Tibial nerve (tissue), 4 donors: ENCODE results near the gene SPHKAP. TPM values are rescaled to one million over a fixed set of nuclear protein-coding genes. Genes with fewer than 3 reads are reported as not detected.

Experiments used
- DNase-seq, 2 donors: peaks; one replicate each; pipeline ENCODE4 v3.0.0-alpha.2; 2019; ENCODE audit warnings: low spot score in 2 of 2
- H3K27ac ChIP-seq, 4 donors: fragments of 200-600 bp; sonication (generic) in 3 of 4; one replicate each; pipeline ENCODE4 v1.5.1; 2017 to 2019; ENCODE audit warnings: mild to moderate bottlenecking in 1 of 4
- H3K27me3 ChIP-seq, 2 donors: fragments of 200-600 bp; sonication (generic) in 1 of 2; one replicate each; pipeline versions ENCODE4 v1.5.1 to v1.6.0; 2017 to 2019
- H3K36me3 ChIP-seq, 3 donors: fragments of 200-600 bp; sonication (generic); one replicate each; pipeline ENCODE4 v1.5.1; 2018 to 2019
- H3K4me1 ChIP-seq, 4 donors: fragments of 200-600 bp; sonication (generic) in 3 of 4; one replicate each; pipeline ENCODE4 v1.5.1; 2017 to 2019
- H3K4me3 ChIP-seq, 4 donors: fragments of 200-600 bp; sonication (generic) in 3 of 4; one replicate each; pipeline ENCODE4 v1.5.1; 2017 to 2019; ENCODE audit warnings: mild to moderate bottlenecking in 1 of 4, moderate library complexity in 1 of 4
- H3K9me3 ChIP-seq, 4 donors: fragments of 200-600 bp; sonication (generic) in 3 of 4; one replicate each; pipeline ENCODE4 v1.5.1; 2017 to 2019
- EP300 ChIP-seq, 2 donors: sonication (generic); formaldehyde crosslinking; IDR thresholded peaks; one replicate each; pipeline ENCODE4 v1.6.1; 2017; ENCODE audit warnings: antibody characterized with exemption in 2 of 2, mild to moderate bottlenecking in 1 of 2
- POLR2A ChIP-seq, 2 donors: fragments of 450-650 bp; IDR thresholded peaks; one replicate each; pipeline ENCODE4 v1.6.1; 2017; ENCODE audit warnings: antibody characterized with exemption in 2 of 2, mild to moderate bottlenecking in 2 of 2, moderate library complexity in 2 of 2
- WGBS, 2 donors: methylation state at CpG; one replicate each; pipeline ENCODE4 v1.1.5; 2018; 5-methylcytosine and 5-hydroxymethylcytosine counted together
- total RNA-seq, 4 donors: library from RNA; depleted of rRNA; stranded (reverse); fragments of >200 nt; gene quantifications; one replicate each; pipeline ENCODE4 v1.1.0, GENCODE V29; 2016
- TF ChIP-seq, protein P1 (sequence below), 5 experiments: fragments of 200-600 bp in 3 of 5; fragments of 450-650 bp in 2 of 5; sonication (generic) in 3 of 5; IDR thresholded peaks; one replicate each; pipeline ENCODE4 v1.5.1; 2016 to 2019; ENCODE audit warnings: antibody characterized with exemption in 5 of 5, mild to moderate bottlenecking in 3 of 5, moderate library complexity in 2 of 5

Gene SPHKAP
- total RNA-seq, 4 donors from 2014 or later: not detected

GRCh38 chr2:228180181-228181097 lies 1.0 kb downstream of the SPHKAP start:
- peaks cover 0 to 9% (median 0%) of the 10 kb centered on the region in 4 donors for H3K4me1 ChIP-seq
- H3K36me3 ChIP-seq: no peaks in the 10 kb centered on the region
- H3K4me3 ChIP-seq: no peak overlapping the region
- H3K27ac ChIP-seq: no peak overlapping the region
- DNase-seq: no peak
- peaks cover 0 to 18% of the 10 kb centered on the region in 2 donors for H3K27me3 ChIP-seq
- TF ChIP-seq, protein P1, sequence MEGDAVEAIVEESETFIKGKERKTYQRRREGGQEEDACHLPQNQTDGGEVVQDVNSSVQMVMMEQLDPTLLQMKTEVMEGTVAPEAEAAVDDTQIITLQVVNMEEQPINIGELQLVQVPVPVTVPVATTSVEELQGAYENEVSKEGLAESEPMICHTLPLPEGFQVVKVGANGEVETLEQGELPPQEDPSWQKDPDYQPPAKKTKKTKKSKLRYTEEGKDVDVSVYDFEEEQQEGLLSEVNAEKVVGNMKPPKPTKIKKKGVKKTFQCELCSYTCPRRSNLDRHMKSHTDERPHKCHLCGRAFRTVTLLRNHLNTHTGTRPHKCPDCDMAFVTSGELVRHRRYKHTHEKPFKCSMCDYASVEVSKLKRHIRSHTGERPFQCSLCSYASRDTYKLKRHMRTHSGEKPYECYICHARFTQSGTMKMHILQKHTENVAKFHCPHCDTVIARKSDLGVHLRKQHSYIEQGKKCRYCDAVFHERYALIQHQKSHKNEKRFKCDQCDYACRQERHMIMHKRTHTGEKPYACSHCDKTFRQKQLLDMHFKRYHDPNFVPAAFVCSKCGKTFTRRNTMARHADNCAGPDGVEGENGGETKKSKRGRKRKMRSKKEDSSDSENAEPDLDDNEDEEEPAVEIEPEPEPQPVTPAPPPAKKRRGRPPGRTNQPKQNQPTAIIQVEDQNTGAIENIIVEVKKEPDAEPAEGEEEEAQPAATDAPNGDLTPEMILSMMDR (IDR thresholded peaks at IDR 0.05): no peak
- TF ChIP-seq EP300 (IDR thresholded peaks at IDR 0.05): no peak
- TF ChIP-seq POLR2A (IDR thresholded peaks at IDR 0.05): no peak
- H3K9me3 ChIP-seq: no peaks in the 10 kb centered on the region
- 3% methylated on average over 43 of the region's 43 CpGs for WGBS, 2 donors

DNA sequence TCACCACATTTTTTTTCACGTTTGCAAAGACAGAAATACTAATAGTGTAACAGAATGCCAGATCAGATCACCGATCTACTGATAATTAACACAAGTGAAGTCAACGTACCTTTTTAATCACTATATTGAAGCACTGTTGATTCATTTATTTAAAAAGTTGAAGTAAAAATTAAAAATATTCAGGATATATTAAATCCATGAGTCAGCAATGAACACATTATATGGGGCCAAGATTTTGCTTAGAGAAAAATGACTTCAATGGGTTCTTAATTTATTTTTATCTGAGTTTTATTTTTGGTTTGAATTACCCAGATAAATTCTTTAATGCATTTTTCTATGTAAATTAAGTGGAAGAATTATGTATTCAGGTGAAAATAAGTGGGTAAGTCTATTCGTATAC lies 14.2 kb downstream of the SPHKAP start:
- no peak for TF ChIP-seq POLR2A (IDR thresholded peaks at IDR 0.05)
- no peak for TF ChIP-seq EP300 (IDR thresholded peaks at IDR 0.05)
- TF ChIP-seq, protein P1 (IDR thresholded peaks at IDR 0.05): no peak
- H3K36me3 ChIP-seq: no peaks in the 10 kb centered on the region
- no peak for DNase-seq
- WGBS, 2 donors: 76 to 87% methylated on average over 4 of the region's 4 CpGs
- H3K4me3 ChIP-seq: no peak overlapping the region
- no peak overlapping the region for H3K27ac ChIP-seq
- H3K4me1 ChIP-seq: no peaks in the 10 kb centered on the region
- H3K27me3 ChIP-seq: no peaks in the 10 kb centered on the region
- peaks cover 0 to 8% (median 0%) of the 10 kb centered on the region in 4 donors for H3K9me3 ChIP-seq

DNA sequence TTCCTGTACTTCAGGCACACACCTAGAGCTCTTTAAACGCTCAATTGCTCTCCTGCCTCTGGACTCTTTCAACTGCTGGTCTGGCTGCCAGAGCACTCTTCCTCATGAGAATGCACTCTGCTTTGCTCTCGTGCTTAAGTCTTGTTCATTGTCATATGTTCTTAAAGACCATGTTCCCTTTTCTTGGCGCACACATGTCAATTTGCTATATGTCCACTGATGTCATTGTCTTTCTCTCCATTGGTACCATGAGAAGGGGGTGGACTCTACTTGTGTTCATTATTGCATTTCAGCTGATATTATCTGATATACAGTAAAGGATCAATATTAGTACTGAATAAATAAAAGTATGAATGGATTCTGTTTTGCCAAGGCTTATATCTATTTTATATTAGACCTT lies 16.8 kb downstream of the SPHKAP start:
- Histone ChIP-seq H3K9me3 (peaks cover 0 to 8% (median 0%) of the 10 kb centered on the region in 4 donors), H3K36me3 (no peaks in the 10 kb centered on the region), H3K27ac (no peak overlapping the region), H3K27me3 (no peaks in the 10 kb centered on the region), H3K4me3 (no peak overlapping the region), H3K4me1 (no peaks in the 10 kb centered on the region)
- DNase-seq: no peak
- TF ChIP-seq, protein P1 (IDR thresholded peaks at IDR 0.05): no peak
- TF ChIP-seq EP300 (IDR thresholded peaks at IDR 0.05) (no peak), POLR2A (IDR thresholded peaks at IDR 0.05) (no peak)
- 79 to 92% methylated on average over 3 of the region's 3 CpGs for WGBS, 2 donors

GRCh38 chr2:228157841-228158240 lies 23.6 kb downstream of the SPHKAP start:
- Histone ChIP-seq H3K4me3 (no peak overlapping the region), H3K9me3 (peaks cover 0 to 12% (median 0%) of the 10 kb centered on the region in 4 donors), H3K36me3 (no peaks in the 10 kb centered on the region), H3K4me1 (no peaks in the 10 kb centered on the region), H3K27ac (no peak overlapping the region), H3K27me3 (no peaks in the 10 kb centered on the region)
- TF ChIP-seq POLR2A (IDR thresholded peaks at IDR 0.05) (no peak), EP300 (IDR thresholded peaks at IDR 0.05) (no peak)
- TF ChIP-seq, protein P1 (IDR thresholded peaks at IDR 0.05): no peak
- DNase-seq: no peak

DNA sequence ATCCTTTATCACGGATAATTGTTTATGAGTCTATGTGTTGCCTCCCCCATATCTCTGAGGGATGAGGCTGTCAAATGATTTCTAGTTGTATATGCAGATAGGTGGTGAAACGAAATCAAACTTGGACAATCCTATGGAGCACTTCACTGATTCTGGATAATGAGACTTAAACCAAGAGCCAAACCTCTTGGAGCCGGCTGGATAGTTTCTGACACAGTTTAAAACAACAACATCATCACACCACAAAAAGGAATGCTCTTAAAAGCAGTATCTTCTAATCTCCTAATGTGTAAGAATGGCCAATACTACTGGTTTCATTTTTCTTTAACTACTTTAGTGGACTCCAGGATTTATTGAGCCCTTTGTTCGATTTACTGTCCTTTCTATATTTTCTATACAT lies 36.5 kb downstream of the SPHKAP start:
- WGBS, 2 donors: 57 to 65% methylated on average over 4 of the region's 4 CpGs
- TF ChIP-seq, protein P1 (IDR thresholded peaks at IDR 0.05): no peak
- TF ChIP-seq POLR2A (IDR thresholded peaks at IDR 0.05): no peak
- no peak for TF ChIP-seq EP300 (IDR thresholded peaks at IDR 0.05)
- Histone ChIP-seq H3K27me3 (no peaks in the 10 kb centered on the region), H3K27ac (no peak overlapping the region), H3K36me3 (no peaks in the 10 kb centered on the region), H3K4me3 (no peak overlapping the region), H3K9me3 (no peaks in the 10 kb centered on the region), H3K4me1 (no peaks in the 10 kb centered on the region)
- no peak for DNase-seq
